ENCODE results near the gene TECTA.
"Not testable (repeated sequence)": the region's sequence is repeated elsewhere in the genome, so short reads cannot be mapped to it uniquely, and the experiment has no call there.

TECTA gene

GRCh38 chr11:121129362-121130340 is 28.6 kb downstream of the TECTA start:
- DNase-seq = no peak

- no peak for DNase-seq
Measured at GRCh38 chr11:121131656-121132055, 30.6 kb downstream of the TECTA start.

GRCh38 chr11:121132211-121132976 is 31.4 kb downstream of the TECTA start:
- no peak for DNase-seq

- DNase-seq = no peak
Measured at GRCh38 chr11:121134741-121135312, 33.8 kb downstream of the TECTA start.

- DNase-seq = no peak
Measured at GRCh38 chr11:121137005-121137404, 36.0 kb downstream of the TECTA start.

- no peak for DNase-seq
Measured at GRCh38 chr11:121138259-121138658, 37.2 kb downstream of the TECTA start.

- no peak for DNase-seq
Measured at GRCh38 chr11:121140369-121140768, 39.3 kb downstream of the TECTA start.

GRCh38 chr11:121141066-121141465 is 40.0 kb downstream of the TECTA start:
- no peak for DNase-seq

GRCh38 chr11:121143921-121144320 is 42.9 kb downstream of the TECTA start:
- DNase-seq = no peak

GRCh38 chr11:121144723-121145122 is 43.7 kb downstream of the TECTA start:
- DNase-seq = no peak

- DNase-seq = no peak
Measured at GRCh38 chr11:121145826-121146225, 44.8 kb downstream of the TECTA start.

- DNase-seq = no peak
Measured at GRCh38 chr11:121149116-121149515, 48.1 kb downstream of the TECTA start.

- DNase-seq = no peak
Measured at GRCh38 chr11:121151207-121151688, 50.2 kb downstream of the TECTA start.

GRCh38 chr11:121152764-121153163 is 51.7 kb downstream of the TECTA start:
- DNase-seq = no peak

GRCh38 chr11:121153472-121153871 is 52.4 kb downstream of the TECTA start:
- no peak for DNase-seq

GRCh38 chr11:121154486-121155314 is 53.7 kb downstream of the TECTA start:
- DNase-seq = no peak

- DNase-seq = no peak
Measured at GRCh38 chr11:121157756-121158155, 56.7 kb downstream of the TECTA start.

GRCh38 chr11:121159741-121160140 is 58.7 kb downstream of the TECTA start:
- no peak for DNase-seq

GRCh38 chr11:121161349-121161917 is 60.4 kb downstream of the TECTA start:
- no peak for DNase-seq

- no peak for DNase-seq
Measured at GRCh38 chr11:121163658-121164308, 62.7 kb downstream of the TECTA start.

GRCh38 chr11:121177629-121178028 is 76.6 kb downstream of the TECTA start:
- DNase-seq = not testable (repeated sequence)
